Measurements from ENCODE around the gene SLC31A2. TPM values are rescaled to one million over a fixed set of nuclear protein-coding genes. Genes with fewer than 3 reads are reported as not detected.

Gene SLC31A2
- total and polyA plus RNA-seq, 8 donors, result 1.2 to 19.6 (median 6.4) TPM

GRCh38 chr9:113164536-113165300 lies 13.9 kb downstream of the SLC31A2 start:
- intact Hi-C loops (cut with DNase I; ENCODE audit: low total_unique reads), result no loop called here
- H3K27me3 ChIP-seq, result no peaks in the 10 kb centered on the region
- H3K9me3 ChIP-seq, result no peaks in the 10 kb centered on the region
- no peak overlapping the region for H3K27ac ChIP-seq
- H3K36me3 ChIP-seq, result peaks cover 77 to 100% (median 100%) of the 10 kb centered on the region in 4 donors
- H3K4me3 ChIP-seq, result no peak overlapping the region
- WGBS, 5 donors, result 55 to 70% (median 65%) methylated on average over 4 of the region's 4 CpGs
- DNase-seq, result no peak
- TF ChIP-seq EP300 (IDR thresholded peaks at IDR 0.05), result no peak
- no peak for TF ChIP-seq POLR2A (IDR thresholded peaks at IDR 0.05)
- no peak for TF ChIP-seq CTCF (IDR thresholded peaks at IDR 0.05)
- no peak for TF ChIP-seq POLR2AphosphoS5 (IDR thresholded peaks at IDR 0.05)
- H3K4me1 ChIP-seq, result peaks cover 0 to 11% (median 0%) of the 10 kb centered on the region in 4 donors

GRCh38 chr9:113166039-113166438 lies 15.2 kb downstream of the SLC31A2 start:
- Histone ChIP-seq H3K4me3 (no peak overlapping the region), H3K4me1 (peaks cover 0 to 11% (median 0%) of the 10 kb centered on the region in 4 donors), H3K27me3 (no peaks in the 10 kb centered on the region), H3K36me3 (peaks cover 87 to 100% (median 100%) of the 10 kb centered on the region in 4 donors), H3K9me3 (no peaks in the 10 kb centered on the region), H3K27ac (no peak overlapping the region)
- DNase-seq, result no peak
- intact Hi-C loops (cut with DNase I; ENCODE audit: low total_unique reads), result no loop called here
- TF ChIP-seq POLR2AphosphoS5 (IDR thresholded peaks at IDR 0.05) (no peak), CTCF (IDR thresholded peaks at IDR 0.05) (no peak), POLR2A (IDR thresholded peaks at IDR 0.05) (no peak), EP300 (IDR thresholded peaks at IDR 0.05) (no peak)
- 76 to 95% (median 90%) methylated on average over 4 of the region's 4 CpGs for WGBS, 5 donors

- Histone ChIP-seq H3K4me1 (peaks cover 0 to 11% (median 0%) of the 10 kb centered on the region in 4 donors), H3K27ac (no peak overlapping the region), H3K27me3 (no peaks in the 10 kb centered on the region), H3K36me3 (peaks cover 88 to 100% (median 100%) of the 10 kb centered on the region in 4 donors), H3K4me3 (no peak overlapping the region), H3K9me3 (no peaks in the 10 kb centered on the region)
- no peak for TF ChIP-seq POLR2AphosphoS5 (IDR thresholded peaks at IDR 0.05)
- no peak for TF ChIP-seq CTCF (IDR thresholded peaks at IDR 0.05)
- no peak for TF ChIP-seq EP300 (IDR thresholded peaks at IDR 0.05)
- TF ChIP-seq POLR2A (IDR thresholded peaks at IDR 0.05), result no peak
- 97 to 99% (median 98%) methylated on average over 5 of the region's 5 CpGs for WGBS, 5 donors
- intact Hi-C loops (cut with DNase I; ENCODE audit: low total_unique reads), result no loop called here
- no peak for DNase-seq
These were observed 18.0 kb downstream of the SLC31A2 start for GRCh38 chr9:113168809-113169208.

GRCh38 chr9:113173341-113173740 lies 22.5 kb downstream of the SLC31A2 start:
- TF ChIP-seq POLR2AphosphoS5 (IDR thresholded peaks at IDR 0.05) (no peak), POLR2A (IDR thresholded peaks at IDR 0.05) (no peak), EP300 (IDR thresholded peaks at IDR 0.05) (no peak), CTCF (IDR thresholded peaks at IDR 0.05) (no peak)
- Histone ChIP-seq H3K27ac (no peak overlapping the region), H3K36me3 (peaks cover 79 to 98% (median 97%) of the 10 kb centered on the region in 4 donors), H3K27me3 (no peaks in the 10 kb centered on the region), H3K4me1 (no peaks in the 10 kb centered on the region), H3K4me3 (no peak overlapping the region), H3K9me3 (no peaks in the 10 kb centered on the region)
- 86 to 95% (median 92%) methylated on average over 3 of the region's 3 CpGs for WGBS, 5 donors
- no peak for DNase-seq
- intact Hi-C loops (cut with DNase I; ENCODE audit: low total_unique reads), result no loop called here

All from stomach (tissue), 9 donors.